Activated naive CD4-positive, alpha-beta T cell treated with anti-CD3 and anti-CD28 coated beads, Interleukin-2, amount 50 U/mL, for 72 hours (primary cell): Measurements from ENCODE around the gene SVIL. TPM values are rescaled to one million over a fixed set of nuclear protein-coding genes. Genes with fewer than 3 reads are reported as not detected.
"Not testable (repeated sequence)": the region's sequence is repeated elsewhere in the genome, so short reads cannot be mapped to it uniquely, and the experiment has no call there.

ENCODE experiments used
- ATAC-seq, 2 donors: fragments of 150-1000 bp; cut with Tn5 transposase; 2 replicates each; pipeline ENCODE4 v1.10.0; 2021; ENCODE audit warnings: mild to moderate bottlenecking in 2 of 2, moderate library complexity in 2 of 2
- DNase-seq, 2 donors: peaks; one replicate each; pipeline ENCODE4 v3.0.0; 2021 to 2022; ENCODE audit warnings: low spot score in 2 of 2
- H3K27ac Mint-ChIP-seq, 2 donors: one replicate each; pipeline ENCODE4 v1.8.0; 2022; ENCODE audit warnings: mild to moderate bottlenecking in 2 of 2, mixed read lengths in 2 of 2
- H3K36me3 Mint-ChIP-seq, 2 donors: one replicate each; pipeline ENCODE4 v1.8.0; 2022; ENCODE audit warnings: mixed read lengths in 2 of 2
- H3K9me3 Mint-ChIP-seq, 2 donors: one replicate each; pipeline ENCODE4 v1.8.0; 2022; ENCODE audit warnings: mixed read lengths in 2 of 2
- total RNA-seq, 2 donors: library from RNA; stranded (reverse); gene quantifications; one replicate each; pipeline ENCODE4 v1.2.3, GENCODE V29; 2022

SVIL gene
- total RNA-seq, 2 donors from 2014 or later: 7.4 to 12.4 TPM

GRCh38 chr10:29600067-29600466 lies 34.7 kb downstream of the SVIL start:
- Mint-ChIP-seq H3K9me3 (no peaks in the 10 kb centered on the region), H3K27ac (no peak overlapping the region)
- ATAC-seq: peak; percentile 41 to 70

GRCh38 chr10:29598851-29599311 lies 35.9 kb downstream of the SVIL start:
- ATAC-seq: no peak
- Mint-ChIP-seq H3K27ac (peak overlapping the region in 1 of 2 donors; percentile 35), H3K9me3 (no peaks in the 10 kb centered on the region), H3K36me3 (no peaks in the 10 kb centered on the region)
- no peak for DNase-seq

More at GRCh38 chr10:29600067-29600466, 34.7 kb downstream of the SVIL start:
- no peaks in the 10 kb centered on the region for H3K36me3 Mint-ChIP-seq
- no peak for DNase-seq

GRCh38 chr10:29596826-29597225 lies 37.9 kb downstream of the SVIL start:
- H3K9me3 Mint-ChIP-seq: no peaks in the 10 kb centered on the region
- H3K27ac Mint-ChIP-seq: no peak overlapping the region

GRCh38 chr10:29596356-29596755 lies 38.4 kb downstream of the SVIL start:
- no peak for DNase-seq
- Mint-ChIP-seq H3K36me3 (no peaks in the 10 kb centered on the region), H3K9me3 (no peaks in the 10 kb centered on the region), H3K27ac (peak overlapping the region in 1 of 2 donors; percentile 65)
- ATAC-seq: no peak

More at GRCh38 chr10:29596826-29597225, 37.9 kb downstream of the SVIL start:
- H3K36me3 Mint-ChIP-seq: no peaks in the 10 kb centered on the region
- ATAC-seq (no peak), DNase-seq (no peak)

- Mint-ChIP-seq H3K27ac (peak overlapping the region in 1 of 2 donors; percentile 65), H3K36me3 (no peaks in the 10 kb centered on the region), H3K9me3 (no peaks in the 10 kb centered on the region)
- ATAC-seq (no peak), DNase-seq (no peak)
These were observed 39.0 kb downstream of the SVIL start for GRCh38 chr10:29595636-29596225.

- no peak for DNase-seq
- no peak for ATAC-seq
- Mint-ChIP-seq H3K27ac (peak overlapping the region in 1 of 2 donors; percentile 81), H3K36me3 (no peaks in the 10 kb centered on the region), H3K9me3 (no peaks in the 10 kb centered on the region)
These were observed 39.6 kb downstream of the SVIL start for GRCh38 chr10:29595146-29595545.

GRCh38 chr10:29591651-29591968 lies 43.2 kb downstream of the SVIL start:
- ATAC-seq (no peak), DNase-seq (no peak)
- no peak overlapping the region for H3K27ac Mint-ChIP-seq
- no peaks in the 10 kb centered on the region for H3K9me3 Mint-ChIP-seq
- peaks cover 0 to 7% of the 10 kb centered on the region in 2 donors for H3K36me3 Mint-ChIP-seq

- DNase-seq (no peak), ATAC-seq (no peak)
- H3K9me3 Mint-ChIP-seq: no peaks in the 10 kb centered on the region
- peaks cover 0 to 8% of the 10 kb centered on the region in 2 donors for H3K36me3 Mint-ChIP-seq
- H3K27ac Mint-ChIP-seq: peak overlapping the region in 1 of 2 donors; percentile 55
These were observed 43.7 kb downstream of the SVIL start for GRCh38 chr10:29590915-29591650.

GRCh38 chr10:29588629-29589421 lies 45.9 kb downstream of the SVIL start:
- DNase-seq (no peak), ATAC-seq (no peak)
- no peaks in the 10 kb centered on the region for H3K9me3 Mint-ChIP-seq
- peaks cover 0 to 8% of the 10 kb centered on the region in 2 donors for H3K36me3 Mint-ChIP-seq
- no peak overlapping the region for H3K27ac Mint-ChIP-seq

- not testable (repeated sequence) for H3K9me3 Mint-ChIP-seq, H3K36me3 Mint-ChIP-seq, H3K27ac Mint-ChIP-seq, ATAC-seq, DNase-seq
These were observed 46.8 kb downstream of the SVIL start for GRCh38 chr10:29587750-29588628.

- H3K9me3 Mint-ChIP-seq, DNase-seq, H3K27ac Mint-ChIP-seq, ATAC-seq, H3K36me3 Mint-ChIP-seq: not testable (repeated sequence)
These were observed 47.5 kb downstream of the SVIL start for GRCh38 chr10:29587102-29587749.

GRCh38 chr10:29586509-29586908 lies 48.3 kb downstream of the SVIL start:
- ATAC-seq (no peak), DNase-seq (no peak)
- Mint-ChIP-seq H3K9me3 (no peaks in the 10 kb centered on the region), H3K27ac (no peak overlapping the region), H3K36me3 (peaks cover 0 to 8% of the 10 kb centered on the region in 2 donors)

GRCh38 chr10:29585488-29585976 lies 49.2 kb downstream of the SVIL start:
- DNase-seq (no peak), ATAC-seq (no peak)
- Mint-ChIP-seq H3K27ac (no peak overlapping the region), H3K9me3 (no peaks in the 10 kb centered on the region), H3K36me3 (peaks cover 0 to 8% of the 10 kb centered on the region in 2 donors)

- H3K27ac Mint-ChIP-seq: no peak overlapping the region
- no peaks in the 10 kb centered on the region for H3K9me3 Mint-ChIP-seq
- H3K36me3 Mint-ChIP-seq: peaks cover 0 to 8% of the 10 kb centered on the region in 2 donors
- DNase-seq (no peak), ATAC-seq (no peak)
These were observed 50.3 kb downstream of the SVIL start for GRCh38 chr10:29584436-29584835.

- DNase-seq (no peak), ATAC-seq (peak; percentile 44 to 57)
- peak overlapping the region in 1 of 2 donors; percentile 34 for H3K27ac Mint-ChIP-seq
- no peaks in the 10 kb centered on the region for H3K9me3 Mint-ChIP-seq
- peaks cover 0 to 8% of the 10 kb centered on the region in 2 donors for H3K36me3 Mint-ChIP-seq
These were observed 51.1 kb downstream of the SVIL start for GRCh38 chr10:29583674-29584073.

- not testable (repeated sequence) for H3K9me3 Mint-ChIP-seq, H3K36me3 Mint-ChIP-seq, H3K27ac Mint-ChIP-seq, DNase-seq
- ATAC-seq: peak; percentile 77 to 81
These were observed 52.0 kb downstream of the SVIL start for GRCh38 chr10:29582769-29583168.
